ENCODE data around the gene GSS. TPM values are rescaled to one million over a fixed set of nuclear protein-coding genes. Genes with fewer than 3 reads are reported as not detected.

GSS gene
- total RNA-seq, 1 experiment from 2014 or later = 83.6 TPM

- TF ChIP-seq EZH2phosphoT487 (IDR thresholded peaks at IDR 0.05; ENCODE audit: borderline replicate concordance) (no peak), TCF7L2 (IDR thresholded peaks at IDR 0.05; ENCODE audit: borderline replicate concordance, extremely low read depth, insufficient read depth, insufficient read length) (no peak), RAD21 (IDR thresholded peaks at IDR 0.05; ENCODE audit: low read depth) (no peak), POLR2AphosphoS5 (IDR thresholded peaks at IDR 0.05; ENCODE audit: low read depth, low read length) (no peak)
These were observed 67.1 kb downstream of the GSS start (continued) for GRCh38 chr20:34888468-34888867.

DNA sequence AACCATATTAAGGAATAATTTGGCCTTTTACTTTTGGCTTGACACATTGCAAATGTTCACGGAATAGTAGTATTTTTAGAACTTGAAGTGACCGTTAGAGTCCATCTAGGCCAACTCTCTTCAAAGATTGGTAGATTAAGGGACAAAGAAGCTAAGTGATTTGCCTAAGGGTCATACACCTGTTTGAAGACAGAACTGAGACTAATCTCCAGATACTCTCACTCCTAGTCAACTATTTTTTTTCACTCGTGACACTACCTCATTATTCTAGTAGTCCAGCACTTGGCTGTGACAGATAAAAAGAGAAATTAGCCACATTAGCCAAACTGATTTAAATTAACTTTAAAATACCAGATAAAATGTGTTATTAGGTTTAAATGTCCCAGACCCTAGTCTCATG lies 68.6 kb downstream of the GSS start:
- TF ChIP-seq POLR2AphosphoS5 (IDR thresholded peaks at IDR 0.05; ENCODE audit: low read depth, low read length) (no peak), POLR2A (IDR thresholded peaks at IDR 0.05; ENCODE audit: borderline replicate concordance, extremely low read depth, insufficient read depth, insufficient read length) (no peak), SP1 (IDR thresholded peaks at IDR 0.05; ENCODE audit: low read depth) (no peak), ELF1 (IDR thresholded peaks at IDR 0.05; ENCODE audit: borderline replicate concordance, low read depth) (no peak), EZH2 (IDR thresholded peaks at IDR 0.05) (no peak), YY1 (IDR thresholded peaks at IDR 0.05; ENCODE audit: extremely low read depth, insufficient replicate concordance, low read depth, low read length) (no peak), SRF (IDR thresholded peaks at IDR 0.05; ENCODE audit: low read depth) (no peak), CEBPB (IDR thresholded peaks at IDR 0.05; ENCODE audit: low read depth) (no peak), RAD21 (IDR thresholded peaks at IDR 0.05; ENCODE audit: low read depth) (no peak), CTCF (IDR thresholded peaks at IDR 0.05 in 2 of 3, conservative IDR thresholded peaks at IDR 0.05 in 1 of 3; ENCODE audit: borderline replicate concordance in 1 of 3, insufficient read depth in 1 of 3, low read depth in 2 of 3, low read length in 2 of 3) (no peak), TCF7L2 (IDR thresholded peaks at IDR 0.05; ENCODE audit: borderline replicate concordance, extremely low read depth, insufficient read depth, insufficient read length) (no peak), ZNF274 (IDR thresholded peaks at IDR 0.05; ENCODE audit: low read depth, low read length) (no peak), JUND (IDR thresholded peaks at IDR 0.05) (no peak), FOSL1 (IDR thresholded peaks at IDR 0.05; ENCODE audit: low read depth) (no peak), ZBTB33 (IDR thresholded peaks at IDR 0.05; ENCODE audit: extremely low read depth, insufficient replicate concordance, low read length) (no peak), SIN3A (IDR thresholded peaks at IDR 0.05; ENCODE audit: low read depth) (no peak)
- TF ChIP-seq, protein P1, sequence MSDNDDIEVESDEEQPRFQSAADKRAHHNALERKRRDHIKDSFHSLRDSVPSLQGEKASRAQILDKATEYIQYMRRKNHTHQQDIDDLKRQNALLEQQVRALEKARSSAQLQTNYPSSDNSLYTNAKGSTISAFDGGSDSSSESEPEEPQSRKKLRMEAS (IDR thresholded peaks at IDR 0.05) = no peak
- TF ChIP-seq, protein P2, sequence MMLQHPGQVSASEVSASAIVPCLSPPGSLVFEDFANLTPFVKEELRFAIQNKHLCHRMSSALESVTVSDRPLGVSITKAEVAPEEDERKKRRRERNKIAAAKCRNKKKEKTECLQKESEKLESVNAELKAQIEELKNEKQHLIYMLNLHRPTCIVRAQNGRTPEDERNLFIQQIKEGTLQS (IDR thresholded peaks at IDR 0.05) = no peak
- Histone ChIP-seq H3K4me3 (replicated peaks in 1 of 2; ENCODE audit: low read depth in 1 of 2, low read length in 2 of 2) (no peak overlapping the region), H3K79me2 (ENCODE audit: insufficient read depth, low read length) (no peaks in the 10 kb centered on the region), H3K9ac (ENCODE audit: low read length) (no peak overlapping the region), H2AFZ (ENCODE audit: low read depth, low read length, poor library complexity, severe bottlenecking) (no peak overlapping the region), H3K9me2 (ENCODE audit: insufficient read depth) (no peaks in the 10 kb centered on the region), H3K27ac (ENCODE audit: low read depth, low read length) (no peak overlapping the region), H4K20me1 (ENCODE audit: insufficient read depth) (no peaks in the 10 kb centered on the region), H3K36me3 (ENCODE audit: control insufficient read depth in 1 of 2, insufficient read depth in 2 of 2, low read length in 2 of 2) (peaks cover 0 to 7% of the 10 kb centered on the region in 2 experiments; a peak in 1 of 4 replicates), H3K4me1 (ENCODE audit: control insufficient read depth in 1 of 2, insufficient read depth in 2 of 2, low read length in 2 of 2) (peaks cover 11 to 22% of the 10 kb centered on the region in 2 experiments), H3K4me2 (ENCODE audit: low read length) (no peak overlapping the region), H3K27me3 (ENCODE audit: insufficient read depth, low read length) (no peaks in the 10 kb centered on the region), H3K9me3 (ENCODE audit: control insufficient read depth in 1 of 2, insufficient read depth in 1 of 2, low read depth in 1 of 2, low read length in 2 of 2) (no peaks in the 10 kb centered on the region)
- BruUV-seq (replicated peaks) = no TSS peak
- DNase-seq (ENCODE audit: low read depth, low spot score) (no peak), ATAC-seq (no peak)
- ChIA-PET CTCF (no interaction called here), POLR2A (no interaction called here), RAD21 (ENCODE audit: low non-redundant PET in 1 of 2, low total read pairs in 2 of 2, uncharacterized antibody in 2 of 2, unreplicated experiment in 2 of 2) (no interaction called here)
- intact Hi-C loops (cut with micrococcal nuclease) = no loop called here

Data from HCT116 (cell line).